GM23248 (cell line): ENCODE data around the gene IMPACT. TPM values are rescaled to one million over a fixed set of nuclear protein-coding genes. Genes with fewer than 3 reads are reported as not detected.

Experiments
- DNase-seq: peaks from one replicate; pipeline ENCODE4 v3.0.0-alpha.2; 2015
- H2AFZ ChIP-seq: fragments of 200-600 bp; sonication (generic); 2 replicates; pipeline ENCODE4 v1.6.1; 2016; ENCODE audit warnings: antibody characterized with exemption
- H3F3A ChIP-seq: fragments of 200-600 bp; sonication (generic); 2 replicates; pipeline ENCODE4 v1.6.1; 2016; ENCODE audit warnings: mild to moderate bottlenecking, antibody characterized with exemption, mixed run types; ENCODE audit not compliant: insufficient read depth
- H3K27ac ChIP-seq: fragments of 200-600 bp; sonication (generic); 2 replicates; pipeline ENCODE4 v1.5.1; 2016; ENCODE audit warnings: mild to moderate bottlenecking
- H3K27me3 ChIP-seq: fragments of 200-600 bp; sonication (generic); replicated peaks from 2 replicates; pipeline ENCODE4 v1.6.1; 2016; ENCODE audit warnings: mild to moderate bottlenecking; ENCODE audit not compliant: insufficient read depth
- H3K36me3 ChIP-seq: fragments of 200-600 bp; sonication (generic); 2 replicates; pipeline ENCODE4 v1.6.1; 2016; ENCODE audit warnings: low read depth, mild to moderate bottlenecking
- H3K4me1 ChIP-seq: fragments of 200-600 bp; sonication (generic); 2 replicates; pipeline ENCODE4 v1.6.1; 2016; ENCODE audit warnings: mild to moderate bottlenecking; ENCODE audit not compliant: insufficient read depth
- H3K4me2 ChIP-seq: fragments of 200-600 bp; sonication (generic); one replicate; pipeline ENCODE4 v1.6.1; 2016; ENCODE audit warnings: mild to moderate bottlenecking; ENCODE audit not compliant: unreplicated experiment
- H3K4me3 ChIP-seq: fragments of 200-600 bp; sonication (generic); 2 replicates; pipeline ENCODE4 v1.5.1; 2016; ENCODE audit warnings: mild to moderate bottlenecking
- H3K79me2 ChIP-seq: fragments of 200-600 bp; sonication (generic); 2 replicates; pipeline ENCODE4 v1.6.1; 2016; ENCODE audit warnings: mild to moderate bottlenecking; ENCODE audit not compliant: insufficient read depth
- H3K9ac ChIP-seq: fragments of 200-600 bp; sonication (generic); 2 replicates; pipeline ENCODE4 v1.6.1; 2016; ENCODE audit warnings: mild to moderate bottlenecking
- H3K9me2 ChIP-seq: fragments of 200-600 bp; sonication (generic); 2 replicates; pipeline ENCODE4 v1.6.1; 2016; ENCODE audit warnings: mixed run types, mild to moderate bottlenecking, moderate library complexity; ENCODE audit not compliant: insufficient read depth
- H3K9me3 ChIP-seq: fragments of 200-600 bp; sonication (generic); one replicate; pipeline ENCODE4 v1.6.1; 2017; ENCODE audit warnings: low read depth
- H4K20me1 ChIP-seq: fragments of 200-600 bp; sonication (generic); 2 replicates; pipeline ENCODE4 v1.6.0; 2016; ENCODE audit not compliant: insufficient read depth
- EZH2 ChIP-seq: fragments of 200-600 bp; sonication (generic); IDR thresholded peaks from 2 replicates; pipeline ENCODE4 v1.6.1; 2018; ENCODE audit warnings: antibody characterized with exemption, mild to moderate bottlenecking; ENCODE audit not compliant: insufficient read depth, poor library complexity, severe bottlenecking
- EZH2phosphoT487 ChIP-seq: fragments of 200-600 bp; sonication (generic); IDR thresholded peaks from 2 replicates; pipeline ENCODE4 v1.6.1; 2018; ENCODE audit warnings: antibody characterized with exemption, moderate library complexity, mild to moderate bottlenecking, low read depth; ENCODE audit not compliant: insufficient read depth
- WGBS, 2 experiments: methylation state at CpG; one replicate each; pipeline ENCODE4 v1.1.6; 2015 to 2017; ENCODE audit warnings: low lambda C conversion rate in 2 of 2, low coverage in 1 of 2; ENCODE audit errors: missing lambda C conversion rate in 2 of 2; 5-methylcytosine and 5-hydroxymethylcytosine counted together
- in situ Hi-C: fragments of 300-500 bp; cut with MboI; formaldehyde crosslinking; loops from 2 replicates; pipeline ENCODE4 v1.15.0; 2020
- polyA plus RNA-seq: library from polyadenylated mRNA; unstranded; fragments of >200 nt; fragmentation: Nextera tagmentation; extraction: Ambion mirVana; gene quantifications from 2 replicates; pipeline ENCODE4 v1.2.1, GENCODE V29; 2016
- total RNA-seq: library from RNA; depleted of rRNA; stranded (reverse); fragments of >200 nt; shearing (Covaris generic); gene quantifications from 2 replicates; pipeline ENCODE4 v1.2.3, GENCODE V29; 2014

The IMPACT gene
- total and polyA plus RNA-seq, 2 experiments from 2014 or later: 43.2 to 61.5 TPM

DNA sequence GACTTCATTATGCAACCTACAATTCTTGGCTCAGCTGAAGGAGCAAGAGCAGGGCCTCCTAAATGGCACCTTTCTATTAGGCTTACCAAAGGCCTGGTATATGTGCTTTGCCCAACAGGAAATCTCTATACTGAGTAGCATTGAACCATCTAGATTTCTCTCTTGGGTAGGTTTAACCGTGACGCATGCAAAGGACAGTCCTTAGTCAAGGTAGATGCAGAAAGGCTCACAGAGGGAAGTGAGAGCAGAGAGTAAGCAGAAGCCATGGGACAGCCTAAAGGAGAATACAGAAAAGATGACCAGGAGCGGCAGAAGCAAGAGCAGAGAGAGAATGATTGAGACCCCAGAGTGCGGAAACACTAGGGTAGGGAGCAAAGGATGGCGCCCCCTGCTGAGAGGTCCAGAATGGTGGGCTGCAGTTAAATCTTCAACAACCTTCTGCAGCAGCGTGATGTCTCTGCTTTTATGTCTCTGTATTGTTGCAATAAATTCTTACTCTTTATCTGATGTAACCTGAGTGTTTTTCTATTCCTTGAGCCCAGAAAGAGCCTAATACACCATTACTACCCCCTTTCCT lies 24.2 kb upstream of the IMPACT start:
- Histone ChIP-seq H3K27ac (no peak overlapping the region), H3K36me3 (no peaks in the 10 kb centered on the region), H3K9ac (no peak overlapping the region), H2AFZ (no peak overlapping the region), H3K4me3 (no peak overlapping the region), H3K9me2 (no peaks in the 10 kb centered on the region), H3K27me3 (0 out of 2 replicates have a peak, but pooled peaks cover 9% of the 10 kb centered on the region), H4K20me1 (no peaks in the 10 kb centered on the region), H3F3A (peaks cover 10% of the 10 kb centered on the region; the same call in 1 of the 2 replicates), H3K9me3 (no peaks in the 10 kb centered on the region), H3K4me1 (no peaks in the 10 kb centered on the region), H3K79me2 (no peaks in the 10 kb centered on the region), H3K4me2 (no peak overlapping the region)
- WGBS, 2 experiments: 88 to 89% methylated on average over 6 of the region's 6 CpGs
- no peak for TF ChIP-seq EZH2phosphoT487
- TF ChIP-seq EZH2: no peak
- no peak for DNase-seq
- in situ Hi-C loops: no loop called here

GRCh38 chr18:24403076-24403475 lies 23.4 kb upstream of the IMPACT start:
- Histone ChIP-seq H3K4me3 (no peak overlapping the region), H3K9me3 (no peaks in the 10 kb centered on the region), H3K4me1 (no peaks in the 10 kb centered on the region), H3K4me2 (no peak overlapping the region), H3K9ac (no peak overlapping the region), H2AFZ (no peak overlapping the region), H3K79me2 (no peaks in the 10 kb centered on the region), H3K27me3 (0 out of 2 replicates have a peak, but pooled peaks cover 9% of the 10 kb centered on the region), H3F3A (peaks cover 9% of the 10 kb centered on the region; the same call in 1 of the 2 replicates), H4K20me1 (no peaks in the 10 kb centered on the region), H3K36me3 (no peaks in the 10 kb centered on the region), H3K27ac (no peak overlapping the region), H3K9me2 (no peaks in the 10 kb centered on the region)
- in situ Hi-C loops: no loop called here
- no peak for DNase-seq
- 91% methylated on average over 5 of the region's 5 CpGs for WGBS, 2 experiments
- TF ChIP-seq EZH2: no peak

DNA sequence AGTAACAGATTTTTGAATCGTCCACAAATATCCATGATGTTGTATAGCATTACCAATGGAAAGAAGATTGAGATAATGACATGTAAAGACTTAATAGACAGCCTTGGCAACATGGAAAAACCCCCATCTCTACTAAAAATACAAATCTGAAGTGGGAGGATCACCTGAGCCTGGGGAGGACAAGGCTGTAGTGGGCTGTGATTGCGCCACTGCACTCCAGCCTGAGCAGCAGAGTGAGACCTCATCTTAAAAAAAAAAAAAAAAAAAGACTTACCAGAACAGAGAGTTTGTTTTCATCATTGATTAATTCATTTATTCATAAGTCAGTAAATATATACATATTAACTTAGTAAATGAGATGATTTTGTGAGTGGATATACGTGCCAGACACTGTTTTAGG lies 21.9 kb upstream of the IMPACT start:
- Histone ChIP-seq H3K79me2 (no peaks in the 10 kb centered on the region), H3K4me1 (no peaks in the 10 kb centered on the region), H3K4me2 (no peak overlapping the region), H4K20me1 (no peaks in the 10 kb centered on the region), H3K9me2 (no peaks in the 10 kb centered on the region), H3K27ac (no peak overlapping the region), H3K9ac (no peak overlapping the region), H3K36me3 (no peaks in the 10 kb centered on the region), H3K9me3 (no peaks in the 10 kb centered on the region), H3F3A (no peaks in the 10 kb centered on the region), H3K4me3 (no peak overlapping the region), H2AFZ (no peak overlapping the region), H3K27me3 (0 out of 2 replicates have a peak, but pooled peaks cover 9% of the 10 kb centered on the region)
- no peak for DNase-seq
- 62 to 65% methylated on average over 3 of the region's 3 CpGs for whole genome bisulfite sequencing, 2 experiments
- TF ChIP-seq EZH2 (no peak), EZH2phosphoT487 (no peak)
- in situ Hi-C loops: no loop called here

- Histone ChIP-seq H3K27me3 (0 out of 2 replicates have a peak, but pooled peaks cover 15% of the 10 kb centered on the region), H3K4me3 (no peak overlapping the region), H3K27ac (no peak overlapping the region), H3K9ac (no peak overlapping the region), H3K9me2 (no peaks in the 10 kb centered on the region), H3K4me1 (no peaks in the 10 kb centered on the region), H4K20me1 (no peaks in the 10 kb centered on the region), H2AFZ (no peak overlapping the region), H3K36me3 (no peaks in the 10 kb centered on the region), H3F3A (no peaks in the 10 kb centered on the region), H3K79me2 (no peaks in the 10 kb centered on the region), H3K9me3 (no peaks in the 10 kb centered on the region), H3K4me2 (no peak overlapping the region)
- TF ChIP-seq EZH2phosphoT487 (no peak), EZH2 (no peak)
- WGBS, 2 experiments: 47 to 49% methylated on average over 2 of the region's 2 CpGs
- no peak for DNase-seq
- in situ Hi-C loops: no loop called here
Measured at GRCh38 chr18:24408496-24408895, 18.0 kb upstream of the IMPACT start.

DNA sequence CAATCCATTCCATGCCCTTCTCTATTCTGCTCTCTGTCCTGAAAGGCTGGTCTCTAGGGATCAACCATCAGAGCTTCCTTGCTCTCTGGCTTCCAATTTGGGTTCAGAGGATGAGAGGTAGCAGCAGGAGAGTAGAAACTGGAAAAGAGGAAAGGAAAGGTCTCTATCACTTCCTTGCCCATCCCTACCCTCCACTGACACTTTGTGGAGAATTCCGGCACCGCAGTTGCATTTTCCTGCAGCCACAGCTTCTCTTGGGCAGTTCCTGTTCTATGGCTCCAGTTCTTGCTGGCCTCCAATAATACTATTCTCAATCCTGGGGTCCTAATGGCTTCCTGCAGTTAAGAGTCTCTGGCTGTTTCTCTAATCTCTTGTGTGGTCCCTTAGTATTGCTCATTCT lies 13.3 kb upstream of the IMPACT start:
- Histone ChIP-seq H3K27ac (no peak overlapping the region), H3K4me3 (no peak overlapping the region), H3K4me1 (no peaks in the 10 kb centered on the region), H3K9me3 (no peaks in the 10 kb centered on the region), H3K27me3 (0 out of 2 replicates have a peak, but pooled peaks cover 6% of the 10 kb centered on the region), H4K20me1 (no peaks in the 10 kb centered on the region), H3K36me3 (no peaks in the 10 kb centered on the region), H2AFZ (no peak overlapping the region; the same call in 1 of the 2 replicates), H3K4me2 (no peak overlapping the region), H3K9me2 (no peaks in the 10 kb centered on the region), H3K9ac (no peak overlapping the region), H3F3A (no peaks in the 10 kb centered on the region), H3K79me2 (no peaks in the 10 kb centered on the region)
- peak; percentile 38 for DNase-seq
- 13 to 47% methylated on average over 2 of the region's 2 CpGs for WGBS, 2 experiments
- TF ChIP-seq EZH2phosphoT487 (no peak), EZH2 (no peak)
- in situ Hi-C loops: no loop called here
